Measurements from ENCODE around the gene TEX2. TPM values are rescaled to one million over a fixed set of nuclear protein-coding genes. Genes with fewer than 3 reads are reported as not detected.

The TEX2 gene
- total and polyA plus RNA-seq, 2 of the 13 experiments (the other 11 are each of a cell fraction or from before 2014, with no cell fraction given) = 21.4 to 37.7 TPM

- TF ChIP-seq RERE (CRISPR knock-in tag; IDR thresholded peaks at IDR 0.05; ENCODE audit: low read depth) (no peak), ZNF207 (IDR thresholded peaks at IDR 0.05; ENCODE audit: borderline replicate concordance) (no peak), ZNF225 (CRISPR knock-in tag; IDR thresholded peaks at IDR 0.05) (0 out of 2 replicates have a peak, but pooled peaks have one; percentile 56), SIX4 (CRISPR knock-in tag; IDR thresholded peaks at IDR 0.05) (peak; percentile 95), ZKSCAN5 (CRISPR knock-in tag; IDR thresholded peaks at IDR 0.05) (no peak), HDAC6 (IDR thresholded peaks at IDR 0.05; ENCODE audit: low read depth, low read length) (no peak), SMAD1 (CRISPR knock-in tag; IDR thresholded peaks at IDR 0.05; ENCODE audit: borderline replicate concordance, low read depth) (peak; percentile 83; the same call in 1 of the 2 replicates), GLI4 (CRISPR knock-in tag; IDR thresholded peaks at IDR 0.05; ENCODE audit: borderline replicate concordance) (no peak; the same call in 1 of the 2 replicates), SP1 (IDR thresholded peaks at IDR 0.05) (no peak), SP1 (CRISPR knock-in tag; IDR thresholded peaks at IDR 0.05) (no peak; the same call in 1 of the 2 replicates), SMAD3 (CRISPR knock-in tag; IDR thresholded peaks at IDR 0.05) (peak; percentile 87), ARNT2 (CRISPR knock-in tag; IDR thresholded peaks at IDR 0.05; ENCODE audit: low read depth) (no peak), ZNF441 (CRISPR knock-in tag; IDR thresholded peaks at IDR 0.05; ENCODE audit: borderline replicate concordance) (no peak; the same call in 1 of the 2 replicates), XBP1 (CRISPR knock-in tag; IDR thresholded peaks at IDR 0.05) (no peak), KDM5A (IDR thresholded peaks at IDR 0.05; ENCODE audit: borderline replicate concordance, low read length) (no peak), ZBTB20 (CRISPR knock-in tag; IDR thresholded peaks at IDR 0.05; ENCODE audit: borderline replicate concordance, low read depth) (no peak), HDAC1 (CRISPR knock-in tag; IDR thresholded peaks at IDR 0.05) (peak; percentile 71), ISX (CRISPR knock-in tag; conservative IDR thresholded peaks at IDR 0.05) (no peak)
- TF ChIP-seq, protein P1, sequence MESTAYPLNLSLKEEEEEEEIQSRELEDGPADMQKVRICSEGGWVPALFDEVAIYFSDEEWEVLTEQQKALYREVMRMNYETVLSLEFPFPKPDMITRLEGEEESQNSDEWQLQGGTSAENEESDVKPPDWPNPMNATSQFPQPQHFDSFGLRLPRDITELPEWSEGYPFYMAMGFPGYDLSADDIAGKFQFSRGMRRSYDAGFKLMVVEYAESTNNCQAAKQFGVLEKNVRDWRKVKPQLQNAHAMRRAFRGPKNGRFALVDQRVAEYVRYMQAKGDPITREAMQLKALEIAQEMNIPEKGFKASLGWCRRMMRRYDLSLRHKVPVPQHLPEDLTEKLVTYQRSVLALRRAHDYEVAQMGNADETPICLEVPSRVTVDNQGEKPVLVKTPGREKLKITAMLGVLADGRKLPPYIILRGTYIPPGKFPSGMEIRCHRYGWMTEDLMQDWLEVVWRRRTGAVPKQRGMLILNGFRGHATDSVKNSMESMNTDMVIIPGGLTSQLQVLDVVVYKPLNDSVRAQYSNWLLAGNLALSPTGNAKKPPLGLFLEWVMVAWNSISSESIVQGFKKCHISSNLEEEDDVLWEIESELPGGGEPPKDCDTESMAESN (CRISPR knock-in tag; conservative IDR thresholded peaks at IDR 0.05) = no peak; the same call in 1 of the 2 replicates
- TF ChIP-seq, protein P2, sequence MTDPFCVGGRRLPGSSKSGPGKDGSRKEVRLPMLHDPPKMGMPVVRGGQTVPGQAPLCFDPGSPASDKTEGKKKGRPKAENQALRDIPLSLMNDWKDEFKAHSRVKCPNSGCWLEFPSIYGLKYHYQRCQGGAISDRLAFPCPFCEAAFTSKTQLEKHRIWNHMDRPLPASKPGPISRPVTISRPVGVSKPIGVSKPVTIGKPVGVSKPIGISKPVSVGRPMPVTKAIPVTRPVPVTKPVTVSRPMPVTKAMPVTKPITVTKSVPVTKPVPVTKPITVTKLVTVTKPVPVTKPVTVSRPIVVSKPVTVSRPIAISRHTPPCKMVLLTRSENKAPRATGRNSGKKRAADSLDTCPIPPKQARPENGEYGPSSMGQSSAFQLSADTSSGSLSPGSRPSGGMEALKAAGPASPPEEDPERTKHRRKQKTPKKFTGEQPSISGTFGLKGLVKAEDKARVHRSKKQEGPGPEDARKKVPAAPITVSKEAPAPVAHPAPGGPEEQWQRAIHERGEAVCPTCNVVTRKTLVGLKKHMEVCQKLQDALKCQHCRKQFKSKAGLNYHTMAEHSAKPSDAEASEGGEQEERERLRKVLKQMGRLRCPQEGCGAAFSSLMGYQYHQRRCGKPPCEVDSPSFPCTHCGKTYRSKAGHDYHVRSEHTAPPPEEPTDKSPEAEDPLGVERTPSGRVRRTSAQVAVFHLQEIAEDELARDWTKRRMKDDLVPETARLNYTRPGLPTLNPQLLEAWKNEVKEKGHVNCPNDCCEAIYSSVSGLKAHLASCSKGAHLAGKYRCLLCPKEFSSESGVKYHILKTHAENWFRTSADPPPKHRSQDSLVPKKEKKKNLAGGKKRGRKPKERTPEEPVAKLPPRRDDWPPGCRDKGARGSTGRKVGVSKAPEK (CRISPR knock-in tag; IDR thresholded peaks at IDR 0.05; ENCODE audit: borderline replicate concordance) = no peak
These were observed 107.1 kb downstream of the TEX2 start (continued) for GRCh38 chr17:64155751-64156544.

Data from HepG2 (cell line).